GM18858 (cell line): ENCODE measurements around the gene GRIA2.

ENCODE experiments used
- ATAC-seq: cut with Tn5 transposase; IDR thresholded peaks from one replicate; pipeline ENCODE4 v1.9.1; 2021; ENCODE audit not compliant: unreplicated experiment

The GRIA2 gene

GRCh38 chr4:157358851-157359250 lies 138.3 kb downstream of the GRIA2 start:
- ATAC-seq: no peak

DNA sequence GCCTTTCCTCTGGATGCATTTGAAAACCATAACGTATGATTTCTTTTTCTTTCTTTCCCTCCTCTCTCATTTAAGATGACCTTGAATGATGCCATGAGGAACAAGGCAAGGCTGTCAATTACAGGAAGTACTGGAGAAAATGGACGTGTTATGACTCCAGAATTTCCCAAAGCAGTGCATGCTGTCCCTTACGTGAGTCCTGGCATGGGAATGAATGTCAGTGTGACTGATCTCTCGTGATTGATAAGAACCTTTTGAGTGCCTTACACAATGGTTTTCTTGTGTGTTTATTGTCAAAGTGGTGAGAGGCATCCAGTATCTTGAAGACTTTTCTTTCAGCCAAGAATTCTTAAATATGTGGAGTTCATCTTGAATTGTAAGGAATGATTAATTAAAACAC lies 142.8 kb downstream of the GRIA2 start:
- no peak for ATAC-seq

DNA sequence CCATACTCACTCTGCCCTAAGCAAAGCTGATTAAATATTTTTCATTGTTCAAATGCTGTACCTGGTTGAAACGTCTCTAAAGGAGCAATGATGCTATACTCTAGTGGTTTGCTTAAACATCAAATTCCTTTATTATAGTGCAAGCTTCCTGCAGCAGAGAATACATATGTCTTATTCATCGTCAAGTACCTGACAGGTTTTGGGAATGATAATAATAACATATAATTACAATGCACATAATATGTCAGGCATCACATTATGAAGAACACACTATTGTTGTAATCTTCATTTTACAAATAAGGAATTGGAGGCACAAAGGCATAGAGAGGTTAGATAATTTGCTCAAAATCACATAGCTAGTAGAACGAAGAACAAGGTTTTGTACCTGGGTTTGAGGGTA lies 151.6 kb downstream of the GRIA2 start:
- no peak for ATAC-seq

- ATAC-seq: no peak
Measured at GRCh38 chr4:157372567-157372966, 152.0 kb downstream of the GRIA2 start.

GRCh38 chr4:157389741-157390140 lies 169.2 kb downstream of the GRIA2 start:
- no peak for ATAC-seq

DNA sequence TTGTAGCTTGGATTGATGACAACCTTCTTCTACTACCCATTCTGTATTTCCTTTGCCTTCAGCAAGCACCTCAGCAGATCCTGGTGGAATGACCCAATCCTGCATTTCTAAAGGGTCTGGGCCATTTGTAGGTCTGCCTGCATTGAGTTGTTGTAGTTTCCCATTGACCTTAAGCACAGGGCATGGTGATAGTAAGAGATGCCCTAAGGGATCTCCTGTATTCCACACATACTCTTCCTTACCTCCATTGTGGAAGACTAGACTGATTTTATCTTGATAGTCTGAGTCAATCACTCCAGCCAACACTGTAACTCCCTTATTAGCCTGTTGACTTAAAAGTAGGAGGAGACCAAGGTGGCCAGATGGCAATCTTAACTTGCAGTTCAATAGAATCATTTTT lies 184.5 kb downstream of the GRIA2 start:
- ATAC-seq: no peak
